SKM-1 (cell line): ENCODE measurements around the gene C10orf90.

Experiments
- DNase-seq: peaks from one replicate; lab custom pipeline; 2025; ENCODE audit not compliant: unreplicated experiment; lab: John Stamatoyannopoulos, UW

C10orf90 gene

GRCh38 chr10:126675656-126676438, 5.4 kb upstream of the C10orf90 start:
- DNase-seq: no peak

- no peak for DNase-seq
Observed at GRCh38 chr10:126674741-126675515, 4.4 kb upstream of the C10orf90 start.

DNA sequence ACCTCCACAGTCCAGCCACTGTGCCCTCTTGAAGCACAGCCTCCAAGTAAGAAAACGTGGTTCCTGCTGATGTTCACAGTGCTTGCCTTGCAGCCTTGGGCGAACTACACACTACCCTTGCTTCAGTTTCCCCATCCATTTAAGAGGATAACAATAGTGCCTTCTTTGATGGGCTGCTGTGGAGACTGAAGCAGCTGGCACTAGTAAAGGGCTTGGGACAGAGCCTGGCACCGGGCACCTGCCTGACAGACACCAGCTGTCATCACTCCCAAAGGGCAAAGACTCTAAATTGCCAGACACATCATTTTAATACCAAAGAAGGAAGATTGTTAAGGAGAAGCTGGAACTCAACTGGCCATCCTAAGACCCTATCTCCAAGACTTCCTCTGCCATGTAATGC, 3.1 kb upstream of the C10orf90 start:
- DNase-seq: no peak

- no peak for DNase-seq
Observed at GRCh38 chr10:126671402-126671975, 996 bp upstream of the C10orf90 start.

GRCh38 chr10:126670895-126671261, 385 bp upstream of the C10orf90 start:
- no peak for DNase-seq

GRCh38 chr10:126669168-126669567, 1.3 kb downstream of the C10orf90 start:
- no peak for DNase-seq

DNA sequence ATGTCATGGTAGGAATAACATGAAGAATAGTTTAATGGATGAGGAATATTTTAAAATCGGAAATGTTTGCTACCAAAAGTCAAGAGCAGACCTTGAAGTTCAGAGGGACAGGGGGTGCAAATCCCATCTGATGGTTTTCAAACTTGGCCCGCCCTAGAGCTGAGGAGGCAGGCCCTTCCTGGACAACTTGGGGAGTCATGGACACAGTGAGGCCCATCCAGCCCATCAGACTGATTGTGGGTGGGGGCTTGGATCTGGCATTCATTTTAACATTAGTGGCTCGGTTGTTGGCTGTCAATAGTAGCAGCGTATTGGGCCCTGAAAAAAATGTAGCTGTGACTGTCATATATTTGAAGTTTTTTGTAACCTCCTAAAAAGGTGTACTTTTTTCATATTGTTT, 2.0 kb downstream of the C10orf90 start:
- DNase-seq: no peak

GRCh38 chr10:126667568-126667967, 2.9 kb downstream of the C10orf90 start:
- no peak for DNase-seq

DNA sequence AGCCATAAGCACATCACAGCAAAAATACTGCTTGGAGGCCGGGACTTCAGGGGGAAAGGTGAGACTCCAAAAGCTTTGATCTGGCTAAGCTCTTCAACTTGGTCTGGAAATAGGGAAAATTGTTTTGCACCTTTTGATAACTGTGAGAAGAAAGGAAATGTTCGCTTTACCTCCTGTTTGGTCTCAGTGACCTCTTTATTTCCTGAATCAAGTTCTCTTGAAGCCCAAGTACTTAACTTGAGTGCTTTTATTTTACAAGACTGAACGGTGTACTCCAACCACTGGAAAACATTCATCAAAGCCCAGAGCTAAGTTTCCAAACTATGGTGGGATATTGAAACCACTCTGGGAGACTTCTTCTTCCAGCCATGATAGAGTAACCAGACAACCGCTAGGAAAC, 5.3 kb downstream of the C10orf90 start:
- no peak for DNase-seq

DNA sequence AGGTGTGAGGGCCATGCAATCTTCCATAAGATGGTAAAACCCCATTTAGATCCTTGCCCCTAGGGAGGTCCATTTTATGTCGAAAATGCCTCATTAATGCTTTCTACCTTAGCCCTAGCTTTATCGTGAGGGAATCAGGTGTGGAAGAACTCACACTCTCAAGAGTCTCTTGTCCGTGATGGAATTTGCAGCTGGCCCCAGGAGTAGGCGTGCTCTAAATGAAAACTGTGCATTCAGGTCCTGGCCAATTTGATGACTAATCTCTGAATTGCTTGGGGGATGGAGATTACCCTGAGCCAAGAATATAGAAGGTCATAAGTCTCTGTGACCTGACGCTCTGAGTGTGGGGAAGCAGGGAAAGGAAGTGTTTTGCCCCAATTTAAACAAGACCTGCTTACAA, 6.6 kb downstream of the C10orf90 start:
- no peak for DNase-seq

DNA sequence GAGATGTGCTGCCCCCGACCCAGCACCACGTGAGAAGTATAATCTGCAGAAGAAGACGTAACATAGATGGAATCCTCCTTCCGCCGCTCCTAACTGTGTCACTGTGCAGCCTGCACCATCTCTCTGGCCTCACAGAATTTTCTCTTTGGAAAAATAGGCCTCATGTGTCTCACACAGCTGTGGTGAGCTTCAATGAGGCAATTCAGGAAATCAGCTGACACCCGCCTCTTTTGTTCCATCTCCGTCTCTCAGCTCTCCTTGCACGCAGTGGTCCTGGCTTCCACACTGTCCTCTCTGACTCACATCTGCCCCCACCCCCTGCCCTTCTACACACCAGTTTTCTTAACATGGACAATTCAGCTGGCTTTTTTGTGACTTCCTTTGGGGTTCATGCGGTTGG, 7.2 kb downstream of the C10orf90 start:
- no peak for DNase-seq

DNA sequence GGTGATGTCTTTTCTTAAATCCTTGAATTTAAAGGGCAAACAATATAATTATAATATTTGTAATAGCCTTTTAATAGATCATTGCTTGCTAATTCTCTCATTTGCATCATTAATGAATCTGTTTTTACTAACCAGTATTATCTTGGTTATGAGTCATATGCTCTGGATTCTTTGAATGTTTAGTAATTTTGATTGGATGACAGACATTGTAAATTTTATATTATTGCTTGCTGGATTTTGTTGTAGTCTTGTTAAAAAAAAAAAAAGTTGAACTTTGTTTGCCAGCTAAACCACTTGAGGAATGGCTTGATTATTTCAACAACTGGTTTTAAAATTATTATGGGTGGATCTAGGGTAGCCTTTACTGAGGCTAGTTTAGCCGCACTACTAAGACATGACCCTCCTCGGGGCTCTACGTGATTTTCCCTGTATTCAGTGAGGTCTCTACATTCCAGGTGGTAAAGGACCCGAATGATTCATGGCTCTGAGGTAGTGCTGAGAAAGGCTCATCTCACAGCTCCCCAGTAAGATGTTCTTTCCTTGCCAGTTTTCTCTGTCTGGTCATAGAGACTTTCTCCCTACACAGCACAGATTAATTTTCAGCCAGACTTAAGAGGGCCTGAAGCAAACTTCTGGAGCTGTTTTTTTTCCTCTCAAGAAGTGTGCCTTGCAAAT, 8.5 kb downstream of the C10orf90 start:
- no peak for DNase-seq

- DNase-seq: no peak
Observed at GRCh38 chr10:126661356-126661755, 9.1 kb downstream of the C10orf90 start.

- DNase-seq: no peak
Observed at GRCh38 chr10:126659750-126660149, 10.7 kb downstream of the C10orf90 start.

DNA sequence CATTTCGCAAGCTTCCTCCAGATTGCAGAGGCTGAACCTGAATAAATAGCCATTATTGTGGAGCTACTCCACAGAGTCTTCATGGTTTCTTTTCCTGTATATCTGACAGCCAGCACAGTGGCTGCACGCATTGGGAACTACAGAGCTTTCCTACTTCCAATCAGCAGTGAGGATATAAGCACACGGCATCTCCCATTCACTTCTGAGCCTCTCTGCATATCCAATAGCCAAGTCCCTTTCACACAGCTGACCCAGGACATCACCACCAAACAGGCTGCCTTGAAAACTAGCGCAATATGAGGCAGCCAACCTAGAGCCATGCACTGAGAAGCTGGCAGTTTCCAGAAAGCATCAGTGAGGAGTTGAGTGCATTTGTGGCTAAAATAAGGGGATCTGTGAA, 11.6 kb downstream of the C10orf90 start:
- no peak for DNase-seq

GRCh38 chr10:126654579-126654978, 15.9 kb downstream of the C10orf90 start:
- DNase-seq: no peak

- DNase-seq: no peak
Observed at GRCh38 chr10:126651467-126651866, 19.0 kb downstream of the C10orf90 start.

DNA sequence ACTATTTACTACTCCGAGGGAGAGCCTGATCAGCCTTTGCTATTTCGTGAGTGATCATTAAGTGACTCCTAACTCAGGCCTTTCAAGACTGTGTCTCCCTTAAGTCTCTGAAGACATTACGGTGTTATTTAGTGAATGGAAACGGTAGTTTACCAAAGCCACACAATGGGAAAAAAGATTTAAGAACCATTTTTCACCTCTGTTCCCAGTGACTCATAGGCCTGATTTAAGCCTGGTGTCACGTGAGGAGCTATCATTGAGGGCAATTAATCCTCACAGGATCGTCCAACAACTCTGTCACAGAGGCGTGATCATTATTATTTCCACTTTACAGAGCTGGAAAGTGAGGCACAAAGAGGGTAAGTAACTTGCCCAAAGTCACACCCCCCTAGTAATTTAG, 20.3 kb downstream of the C10orf90 start:
- no peak for DNase-seq

GRCh38 chr10:126647116-126647515, 23.4 kb downstream of the C10orf90 start:
- no peak for DNase-seq

DNA sequence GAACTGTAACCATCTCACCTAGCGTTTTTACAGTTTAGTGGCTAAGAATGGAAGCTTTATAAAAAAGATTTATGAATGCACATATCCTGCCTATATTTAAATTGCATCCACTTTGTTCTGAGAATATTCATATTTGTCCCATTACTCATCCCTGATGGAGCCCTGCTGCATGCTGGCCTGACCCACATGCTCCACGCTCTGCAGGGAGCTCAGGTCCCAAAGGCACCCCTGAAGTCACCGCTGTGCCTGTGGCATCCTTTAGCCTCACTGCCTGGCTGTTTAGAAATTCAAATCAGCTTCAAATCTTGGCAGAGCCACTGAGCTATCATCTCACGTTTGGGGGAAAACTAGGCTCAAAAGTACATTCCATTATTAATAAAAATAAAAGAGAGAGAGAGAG, 24.4 kb downstream of the C10orf90 start:
- DNase-seq: no peak

- no peak for DNase-seq
Observed at GRCh38 chr10:126640401-126640800, 30.1 kb downstream of the C10orf90 start.

DNA sequence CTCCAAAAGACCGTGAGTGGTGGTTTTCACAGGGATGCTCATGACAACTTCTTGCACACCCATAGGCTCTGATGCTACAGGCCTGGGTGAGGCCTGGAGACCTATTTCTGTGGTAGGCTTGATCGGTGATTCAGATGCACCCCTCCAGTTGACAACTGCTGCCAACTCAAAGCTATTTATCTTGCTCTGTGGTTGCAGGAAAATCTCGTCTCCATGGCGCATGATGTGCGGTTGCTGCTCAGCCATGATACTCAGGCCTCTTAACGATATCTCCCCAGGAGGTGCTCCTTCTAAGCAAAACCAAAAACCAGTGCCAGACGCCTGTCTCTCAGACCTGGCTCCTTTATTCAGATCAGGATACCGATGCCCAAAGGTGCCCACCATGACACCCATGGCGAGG, 31.4 kb downstream of the C10orf90 start:
- DNase-seq: no peak
